Measurements from ENCODE around the gene LYRM4. TPM values are rescaled to one million over a fixed set of nuclear protein-coding genes. Genes with fewer than 3 reads are reported as not detected.
A peak's percentile ranks its signal among the peaks of the same experiment; 100 is the strongest.

Gene LYRM4
- total and polyA plus RNA-seq, 9 of the 15 experiments (the other 6 are each of a cell fraction or from before 2014, with no cell fraction given), result 24.2 to 69.4 (median 41.8) TPM

DNA sequence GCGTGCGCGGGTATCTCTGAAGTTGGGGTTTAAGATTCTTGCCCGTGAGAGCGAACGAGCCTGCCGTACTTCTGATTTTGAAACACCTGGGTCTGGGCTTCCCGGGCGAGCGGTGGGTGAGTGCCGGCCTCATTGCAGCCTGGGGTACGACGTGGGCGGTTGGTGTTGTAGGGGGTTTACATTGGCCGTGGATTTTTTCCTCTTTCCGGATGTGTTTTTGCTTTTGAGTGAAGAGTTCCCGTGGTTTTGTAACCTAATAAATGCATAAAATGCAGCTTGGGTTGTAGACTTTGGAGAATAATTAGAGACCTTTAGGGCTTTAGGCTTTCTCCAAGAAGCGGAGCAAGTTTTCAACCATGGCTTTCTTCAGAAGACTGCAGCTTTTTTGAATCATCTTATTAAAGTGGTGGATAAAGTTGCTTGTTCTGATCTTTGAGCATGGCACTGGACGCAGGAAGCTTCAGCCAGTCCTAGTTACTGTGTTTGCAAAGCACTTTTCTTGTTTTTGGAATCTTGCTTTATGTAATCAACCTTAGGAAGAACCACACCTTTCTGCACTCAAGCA, 877 bp upstream of the LYRM4 start (continued):
- TF ChIP-seq HNRNPLL (IDR thresholded peaks at IDR 0.05; ENCODE audit: low read depth, low read length, poor library complexity, severe bottlenecking) (no peak), CTBP1 (IDR thresholded peaks at IDR 0.05; ENCODE audit: borderline replicate concordance) (no peak), ZNF778 (CRISPR knock-in tag; IDR thresholded peaks at IDR 0.05) (no peak), SMAD4 (CRISPR knock-in tag; conservative IDR thresholded peaks at IDR 0.05) (no peak), TAF15 (IDR thresholded peaks at IDR 0.05; ENCODE audit: low read depth, low read length) (no peak), NR4A1 (CRISPR knock-in tag; IDR thresholded peaks at IDR 0.05) (0 out of 2 replicates have a peak, but pooled peaks have one; percentile 7), NR4A1 (tag; IDR thresholded peaks at IDR 0.05) (no peak), CAMTA2 (CRISPR knock-in tag; conservative IDR thresholded peaks at IDR 0.05) (no peak), ZFX (CRISPR knock-in tag; IDR thresholded peaks at IDR 0.05) (no peak; the same call in 1 of the 2 replicates), CHD1 (IDR thresholded peaks at IDR 0.05; ENCODE audit: low read length) (no peak), SAP30 (IDR thresholded peaks at IDR 0.05; ENCODE audit: borderline replicate concordance, insufficient read depth, low read depth, low read length, poor library complexity, severe bottlenecking) (peak; percentile 97), MTA1 (IDR thresholded peaks at IDR 0.05; ENCODE audit: borderline replicate concordance) (no peak), GATAD2A (IDR thresholded peaks at IDR 0.05) (no peak), DIDO1 (tag; IDR thresholded peaks at IDR 0.05; ENCODE audit: low read depth) (peak; percentile 97), KHSRP (IDR thresholded peaks at IDR 0.05) (no peak), DDX20 (tag; IDR thresholded peaks at IDR 0.05; ENCODE audit: low read depth) (no peak), ARHGAP35 (IDR thresholded peaks at IDR 0.05; ENCODE audit: partially characterized antibody) (no peak), CCAR2 (IDR thresholded peaks at IDR 0.05; ENCODE audit: low read depth, low read length) (no peak), TCFL5 (CRISPR knock-in tag; conservative IDR thresholded peaks at IDR 0.05) (no peak)
- TF ChIP-seq, protein P1, sequence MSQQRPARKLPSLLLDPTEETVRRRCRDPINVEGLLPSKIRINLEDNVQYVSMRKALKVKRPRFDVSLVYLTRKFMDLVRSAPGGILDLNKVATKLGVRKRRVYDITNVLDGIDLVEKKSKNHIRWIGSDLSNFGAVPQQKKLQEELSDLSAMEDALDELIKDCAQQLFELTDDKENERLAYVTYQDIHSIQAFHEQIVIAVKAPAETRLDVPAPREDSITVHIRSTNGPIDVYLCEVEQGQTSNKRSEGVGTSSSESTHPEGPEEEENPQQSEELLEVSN (IDR thresholded peaks at IDR 0.05; ENCODE audit: borderline replicate concordance in 1 of 2, extremely low read depth in 1 of 2, insufficient read depth in 1 of 2, insufficient read length in 1 of 2, low read depth in 1 of 2, low read length in 1 of 2, poor library complexity in 1 of 2, severe bottlenecking in 1 of 2), result no peak
- TF ChIP-seq, protein P2, sequence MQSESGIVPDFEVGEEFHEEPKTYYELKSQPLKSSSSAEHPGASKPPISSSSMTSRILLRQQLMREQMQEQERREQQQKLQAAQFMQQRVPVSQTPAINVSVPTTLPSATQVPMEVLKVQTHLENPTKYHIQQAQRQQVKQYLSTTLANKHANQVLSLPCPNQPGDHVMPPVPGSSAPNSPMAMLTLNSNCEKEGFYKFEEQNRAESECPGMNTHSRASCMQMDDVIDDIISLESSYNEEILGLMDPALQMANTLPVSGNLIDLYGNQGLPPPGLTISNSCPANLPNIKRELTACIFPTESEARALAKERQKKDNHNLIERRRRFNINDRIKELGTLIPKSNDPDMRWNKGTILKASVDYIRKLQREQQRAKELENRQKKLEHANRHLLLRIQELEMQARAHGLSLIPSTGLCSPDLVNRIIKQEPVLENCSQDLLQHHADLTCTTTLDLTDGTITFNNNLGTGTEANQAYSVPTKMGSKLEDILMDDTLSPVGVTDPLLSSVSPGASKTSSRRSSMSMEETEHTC (IDR thresholded peaks at IDR 0.05), result no peak
- TF ChIP-seq, protein P3, sequence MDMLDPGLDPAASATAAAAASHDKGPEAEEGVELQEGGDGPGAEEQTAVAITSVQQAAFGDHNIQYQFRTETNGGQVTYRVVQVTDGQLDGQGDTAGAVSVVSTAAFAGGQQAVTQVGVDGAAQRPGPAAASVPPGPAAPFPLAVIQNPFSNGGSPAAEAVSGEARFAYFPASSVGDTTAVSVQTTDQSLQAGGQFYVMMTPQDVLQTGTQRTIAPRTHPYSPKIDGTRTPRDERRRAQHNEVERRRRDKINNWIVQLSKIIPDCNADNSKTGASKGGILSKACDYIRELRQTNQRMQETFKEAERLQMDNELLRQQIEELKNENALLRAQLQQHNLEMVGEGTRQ (CRISPR knock-in tag; IDR thresholded peaks at IDR 0.05), result no peak
- TF ChIP-seq, protein P4, sequence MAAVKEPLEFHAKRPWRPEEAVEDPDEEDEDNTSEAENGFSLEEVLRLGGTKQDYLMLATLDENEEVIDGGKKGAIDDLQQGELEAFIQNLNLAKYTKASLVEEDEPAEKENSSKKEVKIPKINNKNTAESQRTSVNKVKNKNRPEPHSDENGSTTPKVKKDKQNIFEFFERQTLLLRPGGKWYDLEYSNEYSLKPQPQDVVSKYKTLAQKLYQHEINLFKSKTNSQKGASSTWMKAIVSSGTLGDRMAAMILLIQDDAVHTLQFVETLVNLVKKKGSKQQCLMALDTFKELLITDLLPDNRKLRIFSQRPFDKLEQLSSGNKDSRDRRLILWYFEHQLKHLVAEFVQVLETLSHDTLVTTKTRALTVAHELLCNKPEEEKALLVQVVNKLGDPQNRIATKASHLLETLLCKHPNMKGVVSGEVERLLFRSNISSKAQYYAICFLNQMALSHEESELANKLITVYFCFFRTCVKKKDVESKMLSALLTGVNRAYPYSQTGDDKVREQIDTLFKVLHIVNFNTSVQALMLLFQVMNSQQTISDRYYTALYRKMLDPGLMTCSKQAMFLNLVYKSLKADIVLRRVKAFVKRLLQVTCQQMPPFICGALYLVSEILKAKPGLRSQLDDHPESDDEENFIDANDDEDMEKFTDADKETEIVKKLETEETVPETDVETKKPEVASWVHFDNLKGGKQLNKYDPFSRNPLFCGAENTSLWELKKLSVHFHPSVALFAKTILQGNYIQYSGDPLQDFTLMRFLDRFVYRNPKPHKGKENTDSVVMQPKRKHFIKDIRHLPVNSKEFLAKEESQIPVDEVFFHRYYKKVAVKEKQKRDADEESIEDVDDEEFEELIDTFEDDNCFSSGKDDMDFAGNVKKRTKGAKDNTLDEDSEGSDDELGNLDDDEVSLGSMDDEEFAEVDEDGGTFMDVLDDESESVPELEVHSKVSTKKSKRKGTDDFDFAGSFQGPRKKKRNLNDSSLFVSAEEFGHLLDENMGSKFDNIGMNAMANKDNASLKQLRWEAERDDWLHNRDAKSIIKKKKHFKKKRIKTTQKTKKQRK (IDR thresholded peaks at IDR 0.05; ENCODE audit: borderline replicate concordance, low read depth, low read length), result no peak

All from K562 (cell line).